ENCODE data around the gene PNLIPRP2.

GRCh38 chr10:116689744-116690143, 69.0 kb downstream of the PNLIPRP2 start:
- TF ChIP-seq CTCF (IDR thresholded peaks at IDR 0.05), result no peak
- no peak for TF ChIP-seq POLR2A (IDR thresholded peaks at IDR 0.05)
